ENCODE measurements around the gene MAP2K1. TPM values are rescaled to one million over a fixed set of nuclear protein-coding genes. Genes with fewer than 3 reads are reported as not detected.
"Not testable (repeated sequence)": the region's sequence is repeated elsewhere in the genome, so short reads cannot be mapped to it uniquely, and the experiment has no call there.

Gene MAP2K1
- polyA plus RNA-seq, 1 donor (not counting 4 experiments of a cell fraction or from before 2014, with no cell fraction given) = 73.8 TPM

- H2AFZ ChIP-seq (ENCODE audit: control insufficient read depth, low read length); H3K9ac ChIP-seq (ENCODE audit: control insufficient read depth, extremely low read depth, insufficient read depth, low read length); H3K9me1 ChIP-seq (ENCODE audit: control insufficient read depth, extremely low read depth, insufficient read depth, low read length); H3K4me1 ChIP-seq (ENCODE audit: control insufficient read depth, extremely low read depth, insufficient read depth, low read length); H3K4me3 ChIP-seq (ENCODE audit: control insufficient read depth in 2 of 3, extremely low read depth in 1 of 3, insufficient read depth in 2 of 3, low read depth in 1 of 3, low read length in 3 of 3); H4K20me1 ChIP-seq (ENCODE audit: control insufficient read depth, extremely low read depth, insufficient read depth, low read length); H3K36me3 ChIP-seq (ENCODE audit: control insufficient read depth in 2 of 2, extremely low read depth in 1 of 2, insufficient read depth in 2 of 2, low read length in 2 of 2); H3K27me3 ChIP-seq (ENCODE audit: control insufficient read depth, extremely low read depth, insufficient read depth, low read length); H3K27ac ChIP-seq (ENCODE audit: control insufficient read depth, insufficient read depth, low read length); H3K4me2 ChIP-seq (ENCODE audit: control insufficient read depth, extremely low read depth, insufficient read depth, low read depth, low read length); DNase-seq (ENCODE audit: low read depth, low spot score); FAIRE-seq; dilution Hi-C loops (cut with MboI; ENCODE audit: extremely low pct_ligation_motif_present, low sequenced_read_pairs); H3K79me2 ChIP-seq (ENCODE audit: control insufficient read depth, insufficient read depth, low read length); H3K9me3 ChIP-seq (ENCODE audit: control insufficient read depth, low read depth, low read length): not testable (repeated sequence)
Observed at GRCh38 chr15:66467162-66468040, 80.7 kb downstream of the MAP2K1 start.

GRCh38 chr15:66470825-66471224 is 84.1 kb downstream of the MAP2K1 start:
- H3K9me1 ChIP-seq (ENCODE audit: control insufficient read depth, extremely low read depth, insufficient read depth, low read length); H3K79me2 ChIP-seq (ENCODE audit: control insufficient read depth, insufficient read depth, low read length); H3K4me2 ChIP-seq (ENCODE audit: control insufficient read depth, extremely low read depth, insufficient read depth, low read depth, low read length); FAIRE-seq; H3K9me3 ChIP-seq (ENCODE audit: control insufficient read depth, low read depth, low read length); H3K9ac ChIP-seq (ENCODE audit: control insufficient read depth, extremely low read depth, insufficient read depth, low read length); H3K27ac ChIP-seq (ENCODE audit: control insufficient read depth, insufficient read depth, low read length); H4K20me1 ChIP-seq (ENCODE audit: control insufficient read depth, extremely low read depth, insufficient read depth, low read length); H2AFZ ChIP-seq (ENCODE audit: control insufficient read depth, low read length); H3K36me3 ChIP-seq (ENCODE audit: control insufficient read depth in 2 of 2, extremely low read depth in 1 of 2, insufficient read depth in 2 of 2, low read length in 2 of 2); H3K4me1 ChIP-seq (ENCODE audit: control insufficient read depth, extremely low read depth, insufficient read depth, low read length); dilution Hi-C loops (cut with MboI; ENCODE audit: extremely low pct_ligation_motif_present, low sequenced_read_pairs); H3K4me3 ChIP-seq (ENCODE audit: control insufficient read depth in 2 of 3, extremely low read depth in 1 of 3, insufficient read depth in 2 of 3, low read depth in 1 of 3, low read length in 3 of 3); DNase-seq (ENCODE audit: low read depth, low spot score); H3K27me3 ChIP-seq (ENCODE audit: control insufficient read depth, extremely low read depth, insufficient read depth, low read length): not testable (repeated sequence)

- DNase-seq (ENCODE audit: low read depth, low spot score) (no peak), FAIRE-seq (no peak)
- Histone ChIP-seq H3K36me3 (ENCODE audit: control insufficient read depth in 2 of 2, extremely low read depth in 1 of 2, insufficient read depth in 2 of 2, low read length in 2 of 2) (peaks cover 0 to 3% of the 10 kb centered on the region in 2 experiments), H3K27me3 (ENCODE audit: control insufficient read depth, extremely low read depth, insufficient read depth, low read length) (no peaks in the 10 kb centered on the region), H3K4me3 (ENCODE audit: control insufficient read depth in 2 of 3, extremely low read depth in 1 of 3, insufficient read depth in 2 of 3, low read depth in 1 of 3, low read length in 3 of 3) (no peak overlapping the region), H3K27ac (ENCODE audit: control insufficient read depth, insufficient read depth, low read length) (no peak overlapping the region), H3K4me1 (ENCODE audit: control insufficient read depth, extremely low read depth, insufficient read depth, low read length) (peaks cover 4% of the 10 kb centered on the region), H3K79me2 (ENCODE audit: control insufficient read depth, insufficient read depth, low read length) (peaks cover 21% of the 10 kb centered on the region), H3K4me2 (ENCODE audit: control insufficient read depth, extremely low read depth, insufficient read depth, low read depth, low read length) (no peak overlapping the region), H4K20me1 (ENCODE audit: control insufficient read depth, extremely low read depth, insufficient read depth, low read length) (no peaks in the 10 kb centered on the region), H2AFZ (ENCODE audit: control insufficient read depth, low read length) (no peak overlapping the region), H3K9ac (ENCODE audit: control insufficient read depth, extremely low read depth, insufficient read depth, low read length) (no peak overlapping the region), H3K9me1 (ENCODE audit: control insufficient read depth, extremely low read depth, insufficient read depth, low read length) (no peaks in the 10 kb centered on the region), H3K9me3 (ENCODE audit: control insufficient read depth, low read depth, low read length) (no peaks in the 10 kb centered on the region)
- no peak for TF ChIP-seq EZH2 (IDR thresholded peaks at IDR 0.05; ENCODE audit: low read length)
- no peak for TF ChIP-seq CTCF (optimal IDR thresholded peaks at IDR 0.05 in 1 of 3, IDR thresholded peaks at IDR 0.05 in 1 of 3, conservative IDR thresholded peaks at IDR 0.05 in 1 of 3; ENCODE audit: extremely low read depth in 1 of 3, insufficient read depth in 2 of 3, low read length in 3 of 3)
- dilution Hi-C loops (cut with MboI; ENCODE audit: extremely low pct_ligation_motif_present, low sequenced_read_pairs) = no loop called here
Observed at GRCh38 chr15:66472176-66472999, 85.7 kb downstream of the MAP2K1 start.
